ENCODE results near the gene MBOAT7.

GRCh38 chr19:54124393-54124792, 65.0 kb downstream of the MBOAT7 start:
- TF ChIP-seq CTCF (IDR thresholded peaks at IDR 0.05) (no peak), POLR2A (IDR thresholded peaks at IDR 0.05) (no peak)

All from Peyer's patch (tissue), 4 donors.